Testis (tissue), 2 donors: ENCODE results near the gene INAVA.

Source experiments
- CTCF ChIP-seq, 3 experiments: fragments of 450-650 bp in 2 of 3; fragments of 200-600 bp in 1 of 3; sonication (generic) in 1 of 3; IDR thresholded peaks; one replicate each; pipeline ENCODE4 v1.5.1; 2016 to 2019; ENCODE audit warnings: antibody characterized with exemption in 3 of 3, mild to moderate bottlenecking in 2 of 3, moderate library complexity in 1 of 3
- POLR2A ChIP-seq: fragments of 450-650 bp; IDR thresholded peaks from one replicate; pipeline ENCODE4 v1.6.1; 2017; ENCODE audit warnings: antibody characterized with exemption, mild to moderate bottlenecking, moderate library complexity

- TF ChIP-seq CTCF (IDR thresholded peaks at IDR 0.05) (no peak), POLR2A (no peak)
Measured at GRCh38 chr1:200877010-200877409, 17.7 kb upstream of the INAVA start.
